PFSK-1 (cell line): ENCODE measurements around the gene OR2V1.

ENCODE experiments used
- FOXP2 ChIP-seq: optimal IDR thresholded peaks from 2 replicates; pipeline ENCODE3; 2011; ENCODE audit warnings: borderline replicate concordance, control low read depth, inconsistent platforms; ENCODE audit not compliant: insufficient read depth; ENCODE audit errors: extremely low read length, extremely low read depth
- POLR2AphosphoS5 ChIP-seq: IDR thresholded peaks from 2 replicates; pipeline ENCODE4 v1.6.1; 2012; ENCODE audit warnings: low read depth, mild to moderate bottlenecking, control low read depth, low read length, moderate library complexity
- REST ChIP-seq, 2 experiments: IDR thresholded peaks; 2 replicates each; pipeline versions ENCODE4 v1.6.1 to v1.8.0; 2011 to 2012; ENCODE audit warnings: low read depth in 2 of 2, low read length in 2 of 2, control low read depth in 1 of 2, inconsistent platforms in 1 of 2, mild to moderate bottlenecking in 1 of 2, moderate library complexity in 1 of 2; ENCODE audit not compliant: insufficient read depth in 1 of 2
- SIN3A ChIP-seq: IDR thresholded peaks from 2 replicates; pipeline ENCODE4 v1.6.1; 2012; ENCODE audit warnings: mild to moderate bottlenecking, low read length, moderate library complexity, borderline replicate concordance; ENCODE audit not compliant: insufficient read depth
- TAF1 ChIP-seq: IDR thresholded peaks from 2 replicates; pipeline ENCODE4 v1.6.1; 2012; ENCODE audit warnings: low read length, control low read depth, borderline replicate concordance; ENCODE audit not compliant: insufficient read depth

OR2V1 gene

DNA sequence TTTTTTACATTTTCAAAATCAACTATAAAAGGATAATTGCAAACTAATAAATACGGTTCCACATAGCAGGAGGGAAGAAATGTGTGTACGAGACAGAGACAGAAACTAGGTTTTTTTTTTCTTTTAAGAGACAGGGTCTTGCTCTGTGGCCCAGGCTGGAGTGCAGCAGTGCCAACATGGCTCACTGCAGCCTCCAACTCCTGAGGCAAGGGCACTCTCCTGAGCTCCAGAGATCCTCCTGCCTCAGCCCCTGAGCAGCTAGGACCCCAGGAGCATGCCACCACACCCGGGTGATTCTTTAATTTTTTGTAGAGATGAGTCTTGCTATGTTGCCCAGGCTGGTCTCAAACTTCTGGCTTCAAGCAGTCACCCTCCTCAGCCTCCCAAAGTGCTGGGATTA is 2.1 kb upstream of the OR2V1 start:
- TF ChIP-seq TAF1 (no peak), FOXP2 (no peak), REST (IDR thresholded peaks at IDR 0.05; ENCODE audit: insufficient read depth in 1 of 2, low read depth in 2 of 2, low read length in 2 of 2) (no peak), POLR2AphosphoS5 (no peak), SIN3A (no peak)

DNA sequence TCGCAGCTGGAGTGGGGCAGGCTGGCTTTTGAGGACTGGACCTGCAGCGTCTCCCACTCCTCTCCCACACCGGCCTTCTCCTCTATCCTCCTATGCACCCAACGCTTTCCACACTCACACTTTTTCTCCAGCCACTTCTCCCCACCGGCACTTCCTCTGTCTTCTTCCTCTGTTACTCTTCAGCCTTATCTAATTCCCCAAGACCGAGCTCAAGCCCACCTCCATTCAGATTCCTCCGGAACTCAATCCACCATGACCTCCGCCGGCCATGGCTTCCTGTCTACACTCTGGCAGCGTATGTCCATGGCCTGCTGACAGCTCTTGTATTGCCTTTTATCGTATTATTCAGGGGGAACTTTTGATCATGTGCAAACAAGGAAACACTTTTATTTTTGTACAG is 545 bp upstream of the OR2V1 start:
- TF ChIP-seq POLR2AphosphoS5: no peak
- TF ChIP-seq SIN3A: no peak
- TF ChIP-seq FOXP2: no peak
- no peak for TF ChIP-seq TAF1
- no peak for TF ChIP-seq REST (IDR thresholded peaks at IDR 0.05; ENCODE audit: insufficient read depth in 1 of 2, low read depth in 2 of 2, low read length in 2 of 2)

DNA sequence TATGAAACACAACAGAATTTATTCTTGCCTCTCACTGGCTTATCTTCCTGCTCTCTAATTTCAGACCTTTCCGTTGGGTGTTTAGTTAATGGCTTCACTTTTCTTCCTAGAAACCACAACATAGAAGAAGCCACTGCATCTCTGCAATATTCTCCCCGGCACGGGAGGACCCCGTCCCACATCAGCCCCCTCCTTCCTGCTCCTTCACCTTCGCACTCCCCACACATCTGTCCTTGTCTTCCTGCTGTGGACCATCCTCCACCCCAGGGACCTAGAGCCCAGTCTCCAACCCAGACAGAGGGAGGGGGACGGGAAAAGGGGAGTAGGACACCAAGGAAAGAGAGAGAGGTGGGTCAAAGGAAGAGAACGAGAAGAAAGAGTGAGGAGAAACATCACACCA is 1.4 kb downstream of the OR2V1 start:
- TF ChIP-seq SIN3A: no peak
- TF ChIP-seq REST (IDR thresholded peaks at IDR 0.05; ENCODE audit: insufficient read depth in 1 of 2, low read depth in 2 of 2, low read length in 2 of 2): no peak
- TF ChIP-seq POLR2AphosphoS5: no peak
- TF ChIP-seq FOXP2: no peak
- no peak for TF ChIP-seq TAF1

GRCh38 chr5:181127907-181128626 is 2.9 kb downstream of the OR2V1 start:
- TF ChIP-seq REST (IDR thresholded peaks at IDR 0.05; ENCODE audit: insufficient read depth in 1 of 2, low read depth in 2 of 2, low read length in 2 of 2): no peak
- TF ChIP-seq FOXP2: no peak
- no peak for TF ChIP-seq POLR2AphosphoS5
- TF ChIP-seq SIN3A: no peak
- no peak for TF ChIP-seq TAF1

- TF ChIP-seq SIN3A (no peak), REST (IDR thresholded peaks at IDR 0.05; ENCODE audit: insufficient read depth in 1 of 2, low read depth in 2 of 2, low read length in 2 of 2) (no peak), POLR2AphosphoS5 (no peak), FOXP2 (no peak)
These were observed 3.5 kb downstream of the OR2V1 start for GRCh38 chr5:181127456-181127855.
